A549 (cell line): Measurements from ENCODE around the gene TMEM30B.

Experiments
- BHLHE40 ChIP-seq: IDR thresholded peaks from 2 replicates; pipeline ENCODE4 v1.6.1; 2012; ENCODE audit warnings: low read depth, low read length, inconsistent platforms
- CHD4 ChIP-seq: fragments of 200-600 bp; sonication (generic); IDR thresholded peaks from 2 replicates; pipeline ENCODE4 v1.6.1; 2016; ENCODE audit warnings: antibody characterized with exemption, mild to moderate bottlenecking, borderline replicate concordance
- CTCF ChIP-seq: fragments of >200 bp; sonication (Bioruptor Twin); formaldehyde crosslinking; IDR thresholded peaks from 3 replicates; pipeline ENCODE4 v1.5.1; 2016
- GATA3 ChIP-seq: IDR thresholded peaks from 2 replicates; pipeline ENCODE4 v1.6.1; 2012; ENCODE audit warnings: borderline replicate concordance
- KDM1A ChIP-seq: fragments of 200-600 bp; sonication (generic); IDR thresholded peaks from 2 replicates; pipeline ENCODE4 v1.6.1; 2016; ENCODE audit warnings: low read depth, mild to moderate bottlenecking
- MAZ ChIP-seq: fragments of 150-350 bp; IDR thresholded peaks from 2 replicates; pipeline ENCODE4 v1.6.1; 2014; ENCODE audit warnings: antibody characterized with exemption, low read depth, low read length, borderline replicate concordance
- MYC ChIP-seq: IDR thresholded peaks from 2 replicates; pipeline ENCODE4 v1.6.1; 2012; ENCODE audit warnings: mild to moderate bottlenecking, inconsistent platforms, low read length, improper control_type of control experiment, borderline replicate concordance
- RCOR1 ChIP-seq: fragments of 150-350 bp; IDR thresholded peaks from 2 replicates; pipeline ENCODE4 v1.6.1; 2014; ENCODE audit warnings: antibody characterized with exemption, low read length, low read depth
- RFX5 ChIP-seq: fragments of 450-650 bp; IDR thresholded peaks from 2 replicates; pipeline ENCODE4 v1.7.1; 2014; ENCODE audit warnings: antibody characterized with exemption, mild to moderate bottlenecking, moderate library complexity

- TF ChIP-seq CTCF (no peak), BHLHE40 (no peak), RCOR1 (no peak), CHD4 (no peak), MYC (no peak), GATA3 (no peak), RFX5 (no peak), KDM1A (no peak), MAZ (no peak)
Observed at GRCh38 chr14:61258985-61259384, 22.2 kb downstream of the TMEM30B start.
